Kidney (tissue), 14 donors: ENCODE data around the gene ZMYM4. TPM values are rescaled to one million over a fixed set of nuclear protein-coding genes. Genes with fewer than 3 reads are reported as not detected.

ENCODE experiments used
- DNase-seq, 5 donors: peaks; one replicate each; pipeline ENCODE4 v3.0.0-alpha.2; 2013 to 2020
- FAIRE-seq: peaks from 2 replicates; lab custom pipeline; 2012; peaks lifted over from hg19 to GRCh38; lab: Jason Lieb, UNC
- H3K27ac ChIP-seq, 2 donors: one replicate each; pipeline ENCODE4 v1.7.0; 2013; ENCODE audit warnings: low read depth in 2 of 2, low read length in 2 of 2, inconsistent platforms in 1 of 2
- H3K27me3 ChIP-seq: one replicate; pipeline ENCODE4 v1.7.1; 2013; ENCODE audit warnings: low read length, inconsistent platforms; ENCODE audit not compliant: control insufficient read depth, insufficient read depth
- H3K36me3 ChIP-seq, 3 donors: one replicate each; pipeline versions ENCODE4 v1.7.0 to v1.7.1; 2013; ENCODE audit warnings: low read length in 3 of 3, control low read depth in 1 of 3, inconsistent platforms in 1 of 3; ENCODE audit not compliant: insufficient read depth in 3 of 3, control insufficient read depth in 2 of 3
- H3K4me1 ChIP-seq, 3 donors: one replicate each; pipeline versions ENCODE4 v1.7.0 to v1.7.1; 2013; ENCODE audit warnings: low read length in 3 of 3, inconsistent platforms in 1 of 3, low read depth in 1 of 3; ENCODE audit not compliant: control insufficient read depth in 2 of 3, insufficient read depth in 2 of 3
- H3K4me3 ChIP-seq, 3 donors: one replicate each; pipeline versions ENCODE4 v1.7.0 to v1.8.1; 2013; ENCODE audit warnings: low read length in 3 of 3, control low read depth in 1 of 3, inconsistent platforms in 1 of 3
- H3K9ac ChIP-seq, 3 donors: one replicate each; pipeline versions ENCODE4 v1.7.0 to v1.7.1; 2013; ENCODE audit warnings: low read length in 3 of 3, control low read depth in 1 of 3, inconsistent platforms in 1 of 3
- H3K9me3 ChIP-seq, 3 donors: one replicate each; pipeline versions ENCODE4 v1.7.0 to v1.7.1; 2013; ENCODE audit warnings: low read length in 3 of 3, control low read depth in 1 of 3, inconsistent platforms in 1 of 3; ENCODE audit not compliant: control insufficient read depth in 2 of 3, insufficient read depth in 1 of 3
- CTCF ChIP-seq: IDR thresholded peaks from 3 replicates; pipeline ENCODE4 v1.5.1; 2012; ENCODE audit warnings: mild to moderate bottlenecking, moderate library complexity, borderline replicate concordance; ENCODE audit not compliant: insufficient read depth; ENCODE audit errors: extremely low read depth
- intact Hi-C: fragments of 100-400 bp; cut with DNase I; formaldehyde crosslinking; loops from one replicate; pipeline ENCODE4 v1.11.1; 2022
- polyA plus RNA-seq: library from polyadenylated mRNA; stranded (reverse); fragments of 350-450 nt; fragmentation: Illumina TruSeq; extraction: RNeasy Lipid Tissue Mini Kit (QIAGEN cat#74804); gene quantifications from one replicate; pipeline ENCODE4 v1.2.3, GENCODE V29; 2014; ENCODE audit warnings: low read depth, low replicate concordance; ENCODE audit not compliant: insufficient read depth
- total RNA-seq: library from RNA; stranded (reverse); fragmentation: NEBNext Ultra II Directional; extraction: Animal tissue kit (Norgen Biotek cat#: 25700); gene quantifications from one replicate; pipeline ENCODE4 v1.2.1, GENCODE V29; 2021
- donor health status: control.
- donor health status: control.
- donor health status: control.
- donor health status: control.
- donor health status: control.
- donor health status: DM: yes; HTN: yes; CAD: no.
- donor health status: Normal renal cell carcinoma (clear cell type).

Gene ZMYM4
- total and polyA plus RNA-seq, 2 donors from 2014 or later = 11.2 to 64.4 TPM

- Histone ChIP-seq H3K27me3 (no peaks in the 10 kb centered on the region), H3K4me1 (no peaks in the 10 kb centered on the region), H3K9me3 (no peaks in the 10 kb centered on the region), H3K27ac (no peak overlapping the region), H3K36me3 (peaks cover 6 to 72% (median 47%) of the 10 kb centered on the region in 3 donors), H3K9ac (no peak overlapping the region), H3K4me3 (no peak overlapping the region)
- TF ChIP-seq CTCF = no peak
- FAIRE-seq = no peak
- DNase-seq = no peak
- intact Hi-C loops = no loop called here
Measured at GRCh38 chr1:35442734-35443133, 174.2 kb downstream of the ZMYM4 start.

GRCh38 chr1:35443768-35444518 is 175.4 kb downstream of the ZMYM4 start:
- Histone ChIP-seq H3K27ac (no peak overlapping the region), H3K27me3 (no peaks in the 10 kb centered on the region), H3K4me1 (no peaks in the 10 kb centered on the region), H3K4me3 (no peak overlapping the region), H3K9me3 (no peaks in the 10 kb centered on the region), H3K36me3 (peaks cover 6 to 83% (median 51%) of the 10 kb centered on the region in 3 donors), H3K9ac (no peak overlapping the region)
- TF ChIP-seq CTCF = no peak
- intact Hi-C loops = no loop called here
- DNase-seq (peak in 1 of 5 donors; percentile 11), FAIRE-seq (no peak)

GRCh38 chr1:35444519-35444774 is 175.9 kb downstream of the ZMYM4 start:
- Histone ChIP-seq H3K4me3 (no peak overlapping the region), H3K9me3 (no peaks in the 10 kb centered on the region), H3K9ac (no peak overlapping the region), H3K4me1 (no peaks in the 10 kb centered on the region), H3K36me3 (peaks cover 6 to 82% (median 52%) of the 10 kb centered on the region in 3 donors), H3K27me3 (no peaks in the 10 kb centered on the region), H3K27ac (no peak overlapping the region)
- no peak for TF ChIP-seq CTCF
- DNase-seq = no peak
- no peak for FAIRE-seq
- intact Hi-C loops = no loop called here
